Endodermal cell (in vitro differentiated cells): Measurements from ENCODE around the gene ANKS1B. TPM values are rescaled to one million over a fixed set of nuclear protein-coding genes. Genes with fewer than 3 reads are reported as not detected.
A peak's percentile ranks its signal among the peaks of the same experiment; 100 is the strongest.

Experiments used
- DNase-seq: peaks from one replicate; pipeline ENCODE4 v3.0.0-alpha.2; 2017
- H3K27ac ChIP-seq: 2 replicates; pipeline ENCODE4 v1.5.1; 2013; ENCODE audit warnings: mild to moderate bottlenecking, low read depth, low read length, moderate library complexity
- H3K27me3 ChIP-seq: 2 replicates; pipeline ENCODE4 v1.6.1; 2013; ENCODE audit warnings: mild to moderate bottlenecking, low read length, moderate library complexity; ENCODE audit not compliant: insufficient read depth, control insufficient read depth, poor library complexity, severe bottlenecking
- H3K36me3 ChIP-seq: 2 replicates; pipeline ENCODE4 v1.7.0; 2013; ENCODE audit warnings: mild to moderate bottlenecking, low read length, moderate library complexity; ENCODE audit not compliant: control insufficient read depth, insufficient read depth
- H3K4me1 ChIP-seq: one replicate; pipeline ENCODE4 v1.7.0; 2013; ENCODE audit warnings: low read length; ENCODE audit not compliant: control insufficient read depth, insufficient read depth
- H3K4me3 ChIP-seq: 2 replicates; pipeline ENCODE4 v1.5.1; 2013; ENCODE audit warnings: mild to moderate bottlenecking, low read length, moderate library complexity
- H3K9ac ChIP-seq: 2 replicates; pipeline ENCODE4 v1.6.1; 2013; ENCODE audit warnings: mild to moderate bottlenecking, low read length, moderate library complexity; ENCODE audit not compliant: poor library complexity, severe bottlenecking; ENCODE audit errors: extremely low read depth
- H3K9me3 ChIP-seq: 2 replicates; pipeline ENCODE4 v1.6.1; 2013; ENCODE audit warnings: mild to moderate bottlenecking, low read length, moderate library complexity; ENCODE audit not compliant: control insufficient read depth
- H3K27ac Mint-ChIP-seq: 2 replicates; pipeline ENCODE4 v1.8.0; 2020; ENCODE audit warnings: mixed read lengths
- H3K27me3 Mint-ChIP-seq: 2 replicates; pipeline ENCODE4 v1.8.0; 2021; ENCODE audit warnings: mild to moderate bottlenecking, mixed read lengths; ENCODE audit not compliant: insufficient read depth
- H3K36me3 Mint-ChIP-seq: 2 replicates; pipeline ENCODE4 v1.8.0; 2020; ENCODE audit warnings: low read depth, mixed read lengths
- H3K4me1 Mint-ChIP-seq: 2 replicates; pipeline ENCODE4 v1.8.0; 2020; ENCODE audit warnings: mixed read lengths
- H3K4me3 Mint-ChIP-seq: 2 replicates; pipeline ENCODE4 v1.8.0; 2020; ENCODE audit warnings: mild to moderate bottlenecking, moderate library complexity, mixed read lengths
- H3K9me3 Mint-ChIP-seq: 2 replicates; pipeline ENCODE4 v1.8.0; 2020; ENCODE audit warnings: mild to moderate bottlenecking, mixed read lengths
- WGBS, 2 experiments: methylation state at CpG; one replicate each; pipeline versions ENCODE4 v1.1.5 to v1.1.7; 2013; ENCODE audit warnings: missing lambda C conversion rate in 2 of 2, mixed read lengths in 1 of 2; ENCODE audit not compliant: insufficient coverage in 1 of 2, insufficient read length in 1 of 2; 5-methylcytosine and 5-hydroxymethylcytosine counted together
- total RNA-seq, 2 donors: library from RNA; stranded (reverse); fragmentation: NEBNext Ultra II Directional in 1 of 2; extraction: Animal tissue kit (Norgen Biotek cat#: 25700) in 1 of 2; gene quantifications; 2 replicates in 1 of 2; 3 replicates in 1 of 2; pipeline ENCODE4 v1.2.1, GENCODE V29; 2021
- TF ChIP-seq, protein P1 (sequence below): fragments of 200-600 bp; sonication (generic); conservative IDR thresholded peaks from 2 replicates; pipeline ENCODE4 v1.5.0; 2021; ENCODE audit warnings: antibody characterized with exemption, mild to moderate bottlenecking

Gene ANKS1B
- total RNA-seq, 2 donors from 2014 or later = 28.5 to 65.8 TPM

DNA sequence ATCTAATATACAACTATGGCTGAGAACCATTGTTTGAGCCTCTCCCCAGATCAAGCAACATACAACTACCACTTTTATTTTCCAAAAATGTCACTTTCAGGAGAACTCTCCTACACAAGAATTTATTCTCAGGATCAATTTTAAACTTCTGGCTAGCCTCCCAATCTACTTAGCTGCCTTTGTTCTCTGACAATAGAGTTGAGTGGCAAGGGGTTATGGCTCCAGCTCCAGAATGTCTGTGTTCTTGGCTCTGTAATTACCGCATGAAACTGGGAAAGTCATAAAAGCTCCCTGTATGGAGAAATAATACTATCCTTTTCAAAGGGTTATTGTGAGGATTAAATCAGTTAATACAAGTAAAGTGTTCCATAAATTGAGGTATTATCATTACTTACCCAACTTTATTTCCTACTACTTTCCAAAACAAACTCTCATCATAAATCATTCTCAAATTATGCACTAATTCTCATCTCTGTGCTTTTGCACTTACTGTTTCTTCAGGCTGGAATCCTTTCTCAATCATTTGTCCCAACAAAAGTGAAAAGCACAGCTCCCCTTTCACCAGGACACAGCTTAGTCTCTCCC lies 215.2 kb downstream of the ANKS1B start:
- Histone ChIP-seq H3K4me3 (no peak overlapping the region), H3K36me3 (peaks cover 15% of the 10 kb centered on the region), H3K9me3 (no peaks in the 10 kb centered on the region), H3K4me1 (peaks cover 7% of the 10 kb centered on the region), H3K27ac (no peak overlapping the region), H3K9ac (no peak overlapping the region), H3K27me3 (no peaks in the 10 kb centered on the region)
- Mint-ChIP-seq H3K4me1 (peaks cover 9% of the 10 kb centered on the region), H3K27ac (peak overlapping the region; percentile 20), H3K36me3 (peaks cover 6% of the 10 kb centered on the region), H3K9me3 (no peaks in the 10 kb centered on the region), H3K4me3 (no peak overlapping the region), H3K27me3 (no peaks in the 10 kb centered on the region)
- DNase-seq = no peak
- TF ChIP-seq, protein P1, sequence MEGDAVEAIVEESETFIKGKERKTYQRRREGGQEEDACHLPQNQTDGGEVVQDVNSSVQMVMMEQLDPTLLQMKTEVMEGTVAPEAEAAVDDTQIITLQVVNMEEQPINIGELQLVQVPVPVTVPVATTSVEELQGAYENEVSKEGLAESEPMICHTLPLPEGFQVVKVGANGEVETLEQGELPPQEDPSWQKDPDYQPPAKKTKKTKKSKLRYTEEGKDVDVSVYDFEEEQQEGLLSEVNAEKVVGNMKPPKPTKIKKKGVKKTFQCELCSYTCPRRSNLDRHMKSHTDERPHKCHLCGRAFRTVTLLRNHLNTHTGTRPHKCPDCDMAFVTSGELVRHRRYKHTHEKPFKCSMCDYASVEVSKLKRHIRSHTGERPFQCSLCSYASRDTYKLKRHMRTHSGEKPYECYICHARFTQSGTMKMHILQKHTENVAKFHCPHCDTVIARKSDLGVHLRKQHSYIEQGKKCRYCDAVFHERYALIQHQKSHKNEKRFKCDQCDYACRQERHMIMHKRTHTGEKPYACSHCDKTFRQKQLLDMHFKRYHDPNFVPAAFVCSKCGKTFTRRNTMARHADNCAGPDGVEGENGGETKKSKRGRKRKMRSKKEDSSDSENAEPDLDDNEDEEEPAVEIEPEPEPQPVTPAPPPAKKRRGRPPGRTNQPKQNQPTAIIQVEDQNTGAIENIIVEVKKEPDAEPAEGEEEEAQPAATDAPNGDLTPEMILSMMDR = no peak
- WGBS, 2 experiments = 74% methylated on average over 1 of the region's 1 CpG; no CpG with 5 or more reads in 1 of the 2 experiments

DNA sequence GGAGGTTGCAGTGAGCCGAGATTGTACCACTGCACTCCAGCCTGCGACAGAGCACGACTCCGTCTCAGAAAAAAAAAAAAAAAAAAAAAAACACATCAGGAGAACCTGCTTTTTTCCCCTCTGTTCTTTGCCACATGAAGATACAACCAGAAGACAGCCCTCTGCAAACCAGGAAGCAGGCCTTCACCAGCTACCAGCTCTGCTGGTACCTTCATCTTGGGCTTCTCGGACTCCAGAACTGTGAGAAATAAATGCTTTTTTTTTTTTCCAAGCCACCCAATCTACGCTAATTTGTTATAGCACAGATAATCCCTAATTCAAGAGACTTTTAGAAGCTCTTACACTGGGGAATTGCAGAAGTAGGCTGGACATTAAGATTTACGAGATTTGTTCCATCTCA lies 216.0 kb downstream of the ANKS1B start:
- no peak overlapping the region for H3K4me3 Mint-ChIP-seq
- TF ChIP-seq, protein P1 = no peak
- WGBS, 2 experiments = 95 to 98% methylated on average over 2 to 7 of the region's 7 CpGs
- Histone ChIP-seq H3K9me3 (no peaks in the 10 kb centered on the region), H3K27me3 (no peaks in the 10 kb centered on the region), H3K9ac (no peak overlapping the region), H3K4me3 (no peak overlapping the region), H3K36me3 (peaks cover 8% of the 10 kb centered on the region), H3K4me1 (peaks cover 7% of the 10 kb centered on the region), H3K27ac (no peak overlapping the region)
- peaks cover 9% of the 10 kb centered on the region for H3K4me1 Mint-ChIP-seq
- no peaks in the 10 kb centered on the region for H3K9me3 Mint-ChIP-seq
- H3K27ac Mint-ChIP-seq = no peak overlapping the region
- peaks cover 1% of the 10 kb centered on the region for H3K36me3 Mint-ChIP-seq
- no peaks in the 10 kb centered on the region for H3K27me3 Mint-ChIP-seq
- no peak for DNase-seq

DNA sequence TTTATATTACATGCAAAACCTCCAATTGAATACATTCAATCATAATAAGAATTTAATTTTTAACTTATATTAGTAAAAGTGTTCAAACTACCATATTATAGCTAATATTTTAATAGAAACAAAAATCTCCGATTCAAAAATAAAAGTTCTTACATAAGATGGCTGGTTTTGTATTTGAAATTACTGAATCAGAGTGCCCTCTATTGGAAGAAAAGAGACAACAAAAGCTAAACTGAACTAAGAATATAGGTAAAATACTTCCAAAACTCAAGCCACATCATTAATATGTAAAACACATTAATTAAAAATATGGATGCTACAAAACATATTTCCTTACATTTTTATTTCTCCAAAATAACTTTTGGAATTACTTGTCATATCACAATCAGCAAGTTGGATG lies 216.9 kb downstream of the ANKS1B start:
- Mint-ChIP-seq H3K27me3 (no peaks in the 10 kb centered on the region), H3K4me1 (peaks cover 9% of the 10 kb centered on the region), H3K4me3 (no peak overlapping the region), H3K27ac (no peak overlapping the region), H3K9me3 (no peaks in the 10 kb centered on the region), H3K36me3 (no peaks in the 10 kb centered on the region)
- no CpG with 5 or more reads among the region's 1 CpG for WGBS, 2 experiments
- Histone ChIP-seq H3K4me1 (peaks cover 7% of the 10 kb centered on the region), H3K27ac (no peak overlapping the region), H3K9ac (no peak overlapping the region), H3K9me3 (no peaks in the 10 kb centered on the region), H3K27me3 (no peaks in the 10 kb centered on the region), H3K36me3 (peaks cover 2% of the 10 kb centered on the region), H3K4me3 (no peak overlapping the region)
- TF ChIP-seq, protein P1 = peak; percentile 80
- DNase-seq = no peak
